DMS114 treated with DMSO at 0.1 percent for 48 hours (cell line): ENCODE data around the gene DENND1A.

Experiments used
- DNase-seq: peaks from one replicate; lab custom pipeline; 2025; ENCODE audit not compliant: unreplicated experiment; lab: John Stamatoyannopoulos, UW

Gene DENND1A

GRCh38 chr9:123865226-123866000, 64.5 kb downstream of the DENND1A start:
- no peak for DNase-seq

GRCh38 chr9:123864251-123864650, 65.7 kb downstream of the DENND1A start:
- no peak for DNase-seq

- DNase-seq = no peak
These were observed 66.6 kb downstream of the DENND1A start for GRCh38 chr9:123863164-123863855.

- no peak for DNase-seq
These were observed 68.2 kb downstream of the DENND1A start for GRCh38 chr9:123861756-123862120.

- no peak for DNase-seq
These were observed 68.7 kb downstream of the DENND1A start for GRCh38 chr9:123861086-123861755.

- DNase-seq = no peak
These were observed 69.3 kb downstream of the DENND1A start for GRCh38 chr9:123860603-123861002.

GRCh38 chr9:123852403-123852802, 77.5 kb downstream of the DENND1A start:
- no peak for DNase-seq

- no peak for DNase-seq
These were observed 78.1 kb downstream of the DENND1A start for GRCh38 chr9:123851851-123852250.

- no peak for DNase-seq
These were observed 81.4 kb downstream of the DENND1A start for GRCh38 chr9:123848447-123849085.

- no peak for DNase-seq
These were observed 83.0 kb downstream of the DENND1A start for GRCh38 chr9:123846966-123847365.

- no peak for DNase-seq
These were observed 86.2 kb downstream of the DENND1A start for GRCh38 chr9:123843703-123844102.

GRCh38 chr9:123835821-123836220, 94.1 kb downstream of the DENND1A start:
- DNase-seq = no peak

- no peak for DNase-seq
These were observed 94.9 kb downstream of the DENND1A start for GRCh38 chr9:123834889-123835562.

- DNase-seq = no peak
These were observed 95.6 kb downstream of the DENND1A start for GRCh38 chr9:123834218-123834888.

GRCh38 chr9:123832858-123833650, 96.9 kb downstream of the DENND1A start:
- DNase-seq = no peak

- DNase-seq = no peak
These were observed 97.8 kb downstream of the DENND1A start for GRCh38 chr9:123832176-123832575.

- DNase-seq = no peak
These were observed 101.5 kb downstream of the DENND1A start for GRCh38 chr9:123828449-123828848.

GRCh38 chr9:123825342-123826060, 104.4 kb downstream of the DENND1A start:
- DNase-seq = no peak
